Measurements from ENCODE around the gene CTXN1.
"Not testable (repeated sequence)": the region's sequence is repeated elsewhere in the genome, so short reads cannot be mapped to it uniquely, and the experiment has no call there.

Gene CTXN1

GRCh38 chr19:7920519-7921301 lies 5.2 kb downstream of the CTXN1 start:
- H3K4me3 ChIP-seq (ENCODE audit: control insufficient read depth, low read depth, low read length) = peak overlapping the region; percentile 51
- peak; percentile 86 for DNase-seq (ENCODE audit: low read depth)
- no peak for TF ChIP-seq CTCF (IDR thresholded peaks at IDR 0.05; ENCODE audit: control insufficient read depth, insufficient read depth, low read depth, low read length, missing control alignments)

GRCh38 chr19:7919610-7920518 lies 6.1 kb downstream of the CTXN1 start, which contains the start of gene SNAPC2:
Gene SNAPC2 (plus strand): TSS chr19:7920338. CDS start chr19:7920367, 29 bp downstream.
- peak within 1 kb of the TSS; percentile 51 for H3K4me3 ChIP-seq (ENCODE audit: control insufficient read depth, low read depth, low read length)
- peak; percentile 66 for DNase-seq (ENCODE audit: low read depth)
- TF ChIP-seq CTCF (IDR thresholded peaks at IDR 0.05; ENCODE audit: control insufficient read depth, insufficient read depth, low read depth, low read length, missing control alignments) = no peak

- no peak for TF ChIP-seq CTCF (IDR thresholded peaks at IDR 0.05; ENCODE audit: control insufficient read depth, insufficient read depth, low read depth, low read length, missing control alignments)
- no peak overlapping the region for H3K4me3 ChIP-seq (ENCODE audit: control insufficient read depth, low read depth, low read length)
- DNase-seq (ENCODE audit: low read depth) = no peak
Measured at GRCh38 chr19:7918615-7919421, 7.1 kb downstream of the CTXN1 start.

- H3K4me3 ChIP-seq (ENCODE audit: control insufficient read depth, low read depth, low read length) = peak overlapping the region; percentile 43
- DNase-seq (ENCODE audit: low read depth) = not testable (repeated sequence)
Measured at GRCh38 chr19:7918062-7918614, 7.8 kb downstream of the CTXN1 start.

GRCh38 chr19:7917267-7918061 lies 8.5 kb downstream of the CTXN1 start:
- H3K4me3 ChIP-seq (ENCODE audit: control insufficient read depth, low read depth, low read length) = peak overlapping the region; percentile 43
- peak; percentile 65 for TF ChIP-seq CTCF (IDR thresholded peaks at IDR 0.05; ENCODE audit: control insufficient read depth, insufficient read depth, low read depth, low read length, missing control alignments)
- DNase-seq (ENCODE audit: low read depth) = no peak

- no peak for TF ChIP-seq CTCF (IDR thresholded peaks at IDR 0.05; ENCODE audit: control insufficient read depth, insufficient read depth, low read depth, low read length, missing control alignments)
- peak overlapping the region; percentile 43 for H3K4me3 ChIP-seq (ENCODE audit: control insufficient read depth, low read depth, low read length)
Measured at GRCh38 chr19:7916955-7917266, 9.0 kb downstream of the CTXN1 start.

More at GRCh38 chr19:7916955-7917266, 9.0 kb downstream of the CTXN1 start:
- DNase-seq (ENCODE audit: low read depth) = no peak

All from AG09309 (cell line).